Liver (tissue), 3 donors: Measurements from ENCODE around the gene CABLES1.

Experiments used
- ATF3 ChIP-seq: IDR thresholded peaks from 2 replicates; pipeline ENCODE4 v1.6.1; 2016; ENCODE audit warnings: antibody characterized with exemption
- CTCF ChIP-seq: fragments of 150-350 bp; IDR thresholded peaks from 2 replicates; pipeline ENCODE4 v1.5.1; 2017; ENCODE audit warnings: improper control_type of control experiment, low read depth, low read length; ENCODE audit not compliant: missing input control
- REST ChIP-seq: IDR thresholded peaks from 2 replicates; pipeline ENCODE4 v1.6.1; 2016; ENCODE audit warnings: antibody characterized with exemption, mild to moderate bottlenecking
- TAF1 ChIP-seq: conservative IDR thresholded peaks from 2 replicates; pipeline ENCODE4 v1.6.1; 2016; ENCODE audit warnings: antibody characterized with exemption, mild to moderate bottlenecking
- YY1 ChIP-seq: IDR thresholded peaks from 2 replicates; pipeline ENCODE4 v1.6.1; 2016; ENCODE audit warnings: antibody characterized with exemption, mild to moderate bottlenecking
- donor health status: healthy.
- donor health status: healthy.

GRCh38 chr18:23189099-23189498, 53.8 kb downstream of the CABLES1 start:
- TF ChIP-seq YY1: no peak
- TF ChIP-seq ATF3: no peak
- TF ChIP-seq CTCF: no peak
- no peak for TF ChIP-seq TAF1
- TF ChIP-seq REST: no peak
